Measurements from ENCODE around the gene CREB5. TPM values are rescaled to one million over a fixed set of nuclear protein-coding genes. Genes with fewer than 3 reads are reported as not detected.

CREB5 gene
- total and polyA plus RNA-seq, 2 donors (not counting 3 experiments of a cell fraction or from before 2014, with no cell fraction given) = 19.6 to 28.4 TPM

GRCh38 chr7:28465697-28466096, 53.4 kb downstream of the CREB5 start:
- Histone ChIP-seq H3K9me1 (replicated peaks; ENCODE audit: control insufficient read depth, extremely low read depth, insufficient read depth, low read length) (no peaks in the 10 kb centered on the region), H3K36me3 (ENCODE audit: control insufficient read depth in 2 of 2, extremely low read depth in 1 of 2, insufficient read depth in 2 of 2, low read length in 2 of 2) (no peaks in the 10 kb centered on the region), H2AFZ (ENCODE audit: low read depth, low read length) (no peak overlapping the region), H3K4me3 (replicated peaks in 1 of 3; ENCODE audit: insufficient read depth in 1 of 3, low read depth in 1 of 3, low read length in 3 of 3) (no peak overlapping the region), H3K27ac (ENCODE audit: insufficient read depth, low read depth, low read length) (no peak overlapping the region), H3K4me2 (ENCODE audit: insufficient read depth, low read length) (no peak overlapping the region), H4K20me1 (replicated peaks; ENCODE audit: control insufficient read depth, extremely low read depth, insufficient read depth, low read length) (no peaks in the 10 kb centered on the region), H3K79me2 (ENCODE audit: control insufficient read depth, insufficient read depth, low read length) (no peaks in the 10 kb centered on the region), H3K9me3 (replicated peaks; ENCODE audit: control insufficient read depth, insufficient read depth, low read length) (no peaks in the 10 kb centered on the region), H3K4me1 (ENCODE audit: control insufficient read depth, extremely low read depth, insufficient read depth, low read length) (no peaks in the 10 kb centered on the region), H3K27me3 (ENCODE audit: control insufficient read depth in 2 of 2, insufficient read depth in 2 of 2, low read length in 2 of 2) (peaks cover 0 to 2% of the 10 kb centered on the region in 2 experiments), H3K9ac (replicated peaks; ENCODE audit: extremely low read depth, insufficient read depth, low read length) (no peak overlapping the region)
- no peak for TF ChIP-seq GATA2 (IDR thresholded peaks at IDR 0.05; ENCODE audit: insufficient read depth, insufficient read length, low read depth, low read length)
- TF ChIP-seq CTCF (IDR thresholded peaks at IDR 0.05; ENCODE audit: extremely low read depth in 1 of 2, insufficient read depth in 1 of 2, low read depth in 1 of 2, low read length in 2 of 2) = no peak
- TF ChIP-seq FOS (IDR thresholded peaks at IDR 0.05; ENCODE audit: borderline replicate concordance, insufficient read depth, low read length) = no peak
- no peak for TF ChIP-seq POLR2AphosphoS5 (IDR thresholded peaks at IDR 0.05; ENCODE audit: insufficient read depth, low read depth, low read length)
- no peak for TF ChIP-seq EZH2 (IDR thresholded peaks at IDR 0.05; ENCODE audit: borderline replicate concordance, low read depth, low read length, severe bottlenecking)
- no peak for TF ChIP-seq MYC (IDR thresholded peaks at IDR 0.05; ENCODE audit: low read depth, low read length)
- no peak for TF ChIP-seq POLR2A (IDR thresholded peaks at IDR 0.05; ENCODE audit: low read depth, low read length)
- TF ChIP-seq MAX (IDR thresholded peaks at IDR 0.05; ENCODE audit: insufficient read depth, insufficient read length) = no peak
- intact Hi-C loops (cut with micrococcal nuclease) (no loop called here), dilution Hi-C loops (cut with MboI; ENCODE audit: extremely low pct_ligation_motif_present, low sequenced_read_pairs) (no loop called here)
- FAIRE-seq (no peak), DNase-seq (ENCODE audit: low read depth, low spot score) (no peak)
- BruUV-seq (replicated peaks) = no TSS peak
- ChIA-PET CTCF (interaction anchor here (1.0 kb wide), 1 partner anchor 14 kb away, joined by 3 read pairs; no protein-coding TSS in a partner anchor), POLR2A (no interaction called here)

Data from endothelial cell of umbilical vein (primary cell).